SK-N-SH treated with all-trans-retinoic acid at 6 μM for 48 hours (cell line): ENCODE measurements around the gene KIFC3.
"Not testable (repeated sequence)": the region's sequence is repeated elsewhere in the genome, so short reads cannot be mapped to it uniquely, and the experiment has no call there.

Experiments used
- ATAC-seq: fragments of 200-7000 bp; cut with Tn5 transposase; 3 replicates; pipeline ENCODE4 v1.9.1; 2020; ENCODE audit warnings: mild to moderate bottlenecking, moderate library complexity
- ARNTL ChIP-seq: fragments of 450-650 bp; formaldehyde crosslinking; IDR thresholded peaks from 2 replicates; pipeline ENCODE4 v1.5.0; 2020; ENCODE audit warnings: low read depth, mild to moderate bottlenecking, moderate library complexity, borderline replicate concordance
- BACH2 ChIP-seq: fragments of 250-450 bp; sonication (Bioruptor Pico); IDR thresholded peaks from 2 replicates; pipeline ENCODE4 v1.9.0; 2021; ENCODE audit warnings: mild to moderate bottlenecking, borderline replicate concordance
- CSDC2 ChIP-seq: fragments of 250-450 bp; sonication (Bioruptor Pico); IDR thresholded peaks from 2 replicates; pipeline ENCODE4 v1.5.0; 2020; ENCODE audit warnings: mild to moderate bottlenecking, moderate library complexity
- ESRRG ChIP-seq: fragments of 250-450 bp; sonication (Bioruptor Pico); IDR thresholded peaks from 2 replicates; pipeline ENCODE4 v1.6.1; 2021; ENCODE audit warnings: mild to moderate bottlenecking
- ISL1 ChIP-seq: fragments of 250-450 bp; sonication (Bioruptor Pico); IDR thresholded peaks from 2 replicates; pipeline ENCODE4 v2.1.2; 2022; ENCODE audit warnings: mild to moderate bottlenecking, moderate library complexity
- PPARA ChIP-seq: fragments of 250-450 bp; sonication (Bioruptor Pico); IDR thresholded peaks from 2 replicates; pipeline ENCODE4 v1.5.0; 2020; ENCODE audit warnings: mild to moderate bottlenecking, borderline replicate concordance
- RARB ChIP-seq: fragments of 250-450 bp; sonication (Bioruptor Pico); IDR thresholded peaks from 2 replicates; pipeline ENCODE4 v1.8.0; 2021; ENCODE audit warnings: mild to moderate bottlenecking, moderate library complexity
- SNAI2 ChIP-seq: fragments of 250-450 bp; sonication (Bioruptor Pico); IDR thresholded peaks from 2 replicates; pipeline ENCODE4 v1.5.0; 2020; ENCODE audit warnings: mild to moderate bottlenecking, moderate library complexity
- TOX ChIP-seq: fragments of 250-450 bp; sonication (Bioruptor Pico); IDR thresholded peaks from 2 replicates; pipeline ENCODE4 v1.8.0; 2021; ENCODE audit warnings: mild to moderate bottlenecking, moderate library complexity, borderline replicate concordance
- ZFP3 ChIP-seq: fragments of 250-450 bp; sonication (Bioruptor Pico); IDR thresholded peaks from 2 replicates; pipeline ENCODE4 v1.5.0; 2020; ENCODE audit warnings: mild to moderate bottlenecking, moderate library complexity
- ZFP30 ChIP-seq: fragments of 450-650 bp; formaldehyde crosslinking; IDR thresholded peaks from 2 replicates; pipeline ENCODE4 v1.5.0; 2022; ENCODE audit warnings: mild to moderate bottlenecking, moderate library complexity
- ZNF565 ChIP-seq: fragments of 450-650 bp; formaldehyde crosslinking; conservative IDR thresholded peaks from 2 replicates; pipeline ENCODE4 v1.5.0; 2020; ENCODE audit warnings: low read depth, mild to moderate bottlenecking, moderate library complexity
- ZNF70 ChIP-seq: fragments of 450-650 bp; formaldehyde crosslinking; IDR thresholded peaks from 2 replicates; pipeline ENCODE4 v1.5.0; 2020; ENCODE audit warnings: mild to moderate bottlenecking, moderate library complexity
- ZNF8 ChIP-seq: fragments of 450-650 bp; formaldehyde crosslinking; IDR thresholded peaks from 2 replicates; pipeline ENCODE4 v1.5.0; 2020; ENCODE audit warnings: mild to moderate bottlenecking, moderate library complexity
- TF ChIP-seq, protein P1 (sequence below): fragments of 250-450 bp; sonication (Bioruptor Pico); IDR thresholded peaks from 2 replicates; pipeline ENCODE4 v1.8.0; 2020; ENCODE audit warnings: mild to moderate bottlenecking, moderate library complexity, borderline replicate concordance
- TF ChIP-seq, protein P2 (sequence below): fragments of 250-450 bp; sonication (Bioruptor Pico); IDR thresholded peaks from 2 replicates; pipeline ENCODE4 v1.8.0; 2021; ENCODE audit warnings: low read depth, mild to moderate bottlenecking, moderate library complexity, borderline replicate concordance
- TF ChIP-seq, protein P3 (sequence below): fragments of 250-450 bp; sonication (Bioruptor Pico); IDR thresholded peaks from 2 replicates; pipeline ENCODE4 v1.5.0; 2020; ENCODE audit warnings: mild to moderate bottlenecking, moderate library complexity
- TF ChIP-seq, protein P4 (sequence below): fragments of 250-450 bp; sonication (Bioruptor Pico); IDR thresholded peaks from 2 replicates; pipeline ENCODE4 v1.5.1; 2020; ENCODE audit warnings: low read depth, mild to moderate bottlenecking, moderate library complexity

The KIFC3 gene

DNA sequence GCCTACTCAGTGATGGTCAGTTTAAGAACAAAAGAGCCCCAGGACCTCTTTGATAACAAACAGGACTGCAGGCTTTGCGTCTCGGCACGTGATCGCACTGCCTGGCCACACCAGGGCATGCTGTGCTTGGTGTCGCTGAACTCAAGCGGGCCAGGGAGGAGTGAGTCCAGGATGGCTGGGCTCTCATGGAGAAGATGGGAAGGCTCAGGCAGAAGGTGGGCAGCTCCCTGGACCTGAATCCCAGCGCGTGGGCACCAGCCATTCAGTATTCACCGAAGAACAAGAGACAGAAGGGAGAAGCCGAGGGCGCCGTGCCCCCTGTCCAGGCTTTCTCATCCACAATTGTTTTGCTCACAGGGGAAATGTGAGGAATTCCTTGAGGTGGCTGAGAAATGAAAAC is 54.8 kb downstream of the KIFC3 start:
- no peak for TF ChIP-seq TOX
- TF ChIP-seq ARNTL (CRISPR knock-in tag): no peak
- TF ChIP-seq, protein P1, sequence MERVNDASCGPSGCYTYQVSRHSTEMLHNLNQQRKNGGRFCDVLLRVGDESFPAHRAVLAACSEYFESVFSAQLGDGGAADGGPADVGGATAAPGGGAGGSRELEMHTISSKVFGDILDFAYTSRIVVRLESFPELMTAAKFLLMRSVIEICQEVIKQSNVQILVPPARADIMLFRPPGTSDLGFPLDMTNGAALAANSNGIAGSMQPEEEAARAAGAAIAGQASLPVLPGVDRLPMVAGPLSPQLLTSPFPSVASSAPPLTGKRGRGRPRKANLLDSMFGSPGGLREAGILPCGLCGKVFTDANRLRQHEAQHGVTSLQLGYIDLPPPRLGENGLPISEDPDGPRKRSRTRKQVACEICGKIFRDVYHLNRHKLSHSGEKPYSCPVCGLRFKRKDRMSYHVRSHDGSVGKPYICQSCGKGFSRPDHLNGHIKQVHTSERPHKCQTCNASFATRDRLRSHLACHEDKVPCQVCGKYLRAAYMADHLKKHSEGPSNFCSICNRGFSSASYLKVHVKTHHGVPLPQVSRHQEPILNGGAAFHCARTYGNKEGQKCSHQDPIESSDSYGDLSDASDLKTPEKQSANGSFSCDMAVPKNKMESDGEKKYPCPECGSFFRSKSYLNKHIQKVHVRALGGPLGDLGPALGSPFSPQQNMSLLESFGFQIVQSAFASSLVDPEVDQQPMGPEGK (CRISPR knock-in tag): no peak
- TF ChIP-seq RARB (CRISPR knock-in tag): no peak
- no peak for TF ChIP-seq CSDC2 (CRISPR knock-in tag)
- TF ChIP-seq ZFP30 (CRISPR knock-in tag): no peak
- TF ChIP-seq, protein P2, sequence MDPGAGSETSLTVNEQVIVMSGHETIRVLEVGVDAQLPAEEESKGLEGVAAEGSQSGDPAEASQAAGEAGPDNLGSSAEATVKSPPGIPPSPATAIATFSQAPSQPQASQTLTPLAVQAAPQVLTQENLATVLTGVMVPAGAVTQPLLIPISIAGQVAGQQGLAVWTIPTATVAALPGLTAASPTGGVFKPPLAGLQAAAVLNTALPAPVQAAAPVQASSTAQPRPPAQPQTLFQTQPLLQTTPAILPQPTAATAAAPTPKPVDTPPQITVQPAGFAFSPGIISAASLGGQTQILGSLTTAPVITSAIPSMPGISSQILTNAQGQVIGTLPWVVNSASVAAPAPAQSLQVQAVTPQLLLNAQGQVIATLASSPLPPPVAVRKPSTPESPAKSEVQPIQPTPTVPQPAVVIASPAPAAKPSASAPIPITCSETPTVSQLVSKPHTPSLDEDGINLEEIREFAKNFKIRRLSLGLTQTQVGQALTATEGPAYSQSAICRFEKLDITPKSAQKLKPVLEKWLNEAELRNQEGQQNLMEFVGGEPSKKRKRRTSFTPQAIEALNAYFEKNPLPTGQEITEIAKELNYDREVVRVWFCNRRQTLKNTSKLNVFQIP (CRISPR knock-in tag): no peak
- TF ChIP-seq SNAI2 (CRISPR knock-in tag): no peak
- TF ChIP-seq ZFP3 (CRISPR knock-in tag): no peak
- TF ChIP-seq, protein P3, sequence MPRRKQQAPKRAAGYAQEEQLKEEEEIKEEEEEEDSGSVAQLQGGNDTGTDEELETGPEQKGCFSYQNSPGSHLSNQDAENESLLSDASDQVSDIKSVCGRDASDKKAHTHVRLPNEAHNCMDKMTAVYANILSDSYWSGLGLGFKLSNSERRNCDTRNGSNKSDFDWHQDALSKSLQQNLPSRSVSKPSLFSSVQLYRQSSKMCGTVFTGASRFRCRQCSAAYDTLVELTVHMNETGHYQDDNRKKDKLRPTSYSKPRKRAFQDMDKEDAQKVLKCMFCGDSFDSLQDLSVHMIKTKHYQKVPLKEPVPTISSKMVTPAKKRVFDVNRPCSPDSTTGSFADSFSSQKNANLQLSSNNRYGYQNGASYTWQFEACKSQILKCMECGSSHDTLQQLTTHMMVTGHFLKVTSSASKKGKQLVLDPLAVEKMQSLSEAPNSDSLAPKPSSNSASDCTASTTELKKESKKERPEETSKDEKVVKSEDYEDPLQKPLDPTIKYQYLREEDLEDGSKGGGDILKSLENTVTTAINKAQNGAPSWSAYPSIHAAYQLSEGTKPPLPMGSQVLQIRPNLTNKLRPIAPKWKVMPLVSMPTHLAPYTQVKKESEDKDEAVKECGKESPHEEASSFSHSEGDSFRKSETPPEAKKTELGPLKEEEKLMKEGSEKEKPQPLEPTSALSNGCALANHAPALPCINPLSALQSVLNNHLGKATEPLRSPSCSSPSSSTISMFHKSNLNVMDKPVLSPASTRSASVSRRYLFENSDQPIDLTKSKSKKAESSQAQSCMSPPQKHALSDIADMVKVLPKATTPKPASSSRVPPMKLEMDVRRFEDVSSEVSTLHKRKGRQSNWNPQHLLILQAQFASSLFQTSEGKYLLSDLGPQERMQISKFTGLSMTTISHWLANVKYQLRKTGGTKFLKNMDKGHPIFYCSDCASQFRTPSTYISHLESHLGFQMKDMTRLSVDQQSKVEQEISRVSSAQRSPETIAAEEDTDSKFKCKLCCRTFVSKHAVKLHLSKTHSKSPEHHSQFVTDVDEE (CRISPR knock-in tag): no peak
- no peak for TF ChIP-seq ESRRG
- TF ChIP-seq PPARA (CRISPR knock-in tag): no peak
- TF ChIP-seq ZNF70 (CRISPR knock-in tag): no peak
- TF ChIP-seq, protein P4, sequence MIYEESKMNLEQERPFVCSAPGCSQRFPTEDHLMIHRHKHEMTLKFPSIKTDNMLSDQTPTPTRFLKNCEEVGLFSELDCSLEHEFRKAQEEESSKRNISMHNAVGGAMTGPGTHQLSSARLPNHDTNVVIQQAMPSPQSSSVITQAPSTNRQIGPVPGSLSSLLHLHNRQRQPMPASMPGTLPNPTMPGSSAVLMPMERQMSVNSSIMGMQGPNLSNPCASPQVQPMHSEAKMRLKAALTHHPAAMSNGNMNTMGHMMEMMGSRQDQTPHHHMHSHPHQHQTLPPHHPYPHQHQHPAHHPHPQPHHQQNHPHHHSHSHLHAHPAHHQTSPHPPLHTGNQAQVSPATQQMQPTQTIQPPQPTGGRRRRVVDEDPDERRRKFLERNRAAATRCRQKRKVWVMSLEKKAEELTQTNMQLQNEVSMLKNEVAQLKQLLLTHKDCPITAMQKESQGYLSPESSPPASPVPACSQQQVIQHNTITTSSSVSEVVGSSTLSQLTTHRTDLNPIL: no peak
- ATAC-seq: no peak

DNA sequence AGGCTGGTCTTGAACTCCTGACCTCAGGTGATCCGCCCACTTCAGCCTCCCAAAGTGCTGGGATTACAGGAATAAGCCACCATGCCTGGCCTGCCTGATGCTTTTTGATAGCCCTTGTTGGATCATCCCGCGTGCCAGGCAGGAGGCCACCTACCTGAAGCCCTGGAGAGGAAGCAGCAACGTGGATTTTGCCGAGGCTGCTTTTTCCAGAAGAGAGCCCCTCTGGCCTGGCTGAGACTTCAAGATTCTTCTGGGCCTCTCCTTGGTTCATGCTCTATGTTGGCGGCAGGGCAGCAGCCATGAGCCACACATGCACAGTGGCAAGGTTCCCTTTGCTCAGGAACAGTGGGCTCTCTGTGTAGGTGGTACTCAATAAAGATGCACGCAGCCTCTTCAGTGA is 55.2 kb downstream of the KIFC3 start:
- no peak for ATAC-seq
- TF ChIP-seq, protein P1 (CRISPR knock-in tag): no peak
- no peak for TF ChIP-seq ZNF565
- TF ChIP-seq ZFP3 (CRISPR knock-in tag): no peak
- TF ChIP-seq ZNF70 (CRISPR knock-in tag): no peak
- no peak for TF ChIP-seq BACH2 (CRISPR knock-in tag)
- TF ChIP-seq, protein P2 (CRISPR knock-in tag): no peak
- no peak for TF ChIP-seq ZNF8 (CRISPR knock-in tag)
- TF ChIP-seq ISL1 (CRISPR knock-in tag): no peak
- TF ChIP-seq TOX: no peak
- no peak for TF ChIP-seq SNAI2 (CRISPR knock-in tag)

DNA sequence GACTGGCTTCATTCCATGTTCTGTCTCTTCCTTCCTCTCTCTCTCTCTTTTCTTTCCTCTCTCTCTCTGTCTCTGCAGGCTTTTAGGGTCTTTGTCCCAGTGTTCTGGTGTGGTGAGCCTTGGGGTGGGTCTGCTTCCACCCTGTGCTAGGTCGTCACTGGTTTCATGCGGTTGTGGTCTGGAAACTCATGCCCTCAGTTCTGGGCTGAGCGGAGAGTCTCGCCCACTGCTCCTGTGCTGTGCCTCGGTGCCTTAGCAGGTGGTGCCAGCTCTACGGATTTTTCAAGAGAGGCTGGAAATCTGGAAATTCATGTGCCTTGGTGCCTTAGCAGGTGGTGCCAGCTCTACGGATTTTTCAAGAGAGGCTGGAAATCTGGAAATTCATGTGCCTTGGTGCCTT is 56.0 kb downstream of the KIFC3 start:
- ATAC-seq: not testable (repeated sequence)
